GM23338 (cell line): Measurements from ENCODE around the gene GADL1. TPM values are rescaled to one million over a fixed set of nuclear protein-coding genes. Genes with fewer than 3 reads are reported as not detected.

Source experiments
- ATAC-seq: fragments of 200-7000 bp; cut with Tn5 transposase; 3 replicates; pipeline ENCODE4 v1.9.1; 2020
- DNase-seq: peaks from one replicate; pipeline ENCODE4 v3.0.0-alpha.2; 2015; ENCODE audit warnings: low spot score
- H2AFZ ChIP-seq: fragments of 200-600 bp; sonication (generic); 2 replicates; pipeline ENCODE4 v1.8.0; 2016; ENCODE audit warnings: antibody characterized with exemption, mild to moderate bottlenecking, moderate library complexity
- H3F3A ChIP-seq: fragments of 200-600 bp; sonication (generic); replicated peaks from 2 replicates; pipeline ENCODE4 v1.8.0; 2017; ENCODE audit warnings: antibody characterized with exemption, mixed run types, low read depth
- H3K27ac ChIP-seq: fragments of 200-600 bp; sonication (generic); 2 replicates; pipeline ENCODE4 v1.6.1; 2016; ENCODE audit warnings: low read depth
- H3K27me3 ChIP-seq: fragments of 200-600 bp; sonication (generic); 2 replicates; pipeline ENCODE4 v1.8.0; 2016; ENCODE audit warnings: mild to moderate bottlenecking, mixed run types, moderate library complexity; ENCODE audit not compliant: insufficient read depth
- H3K36me3 ChIP-seq: fragments of 200-600 bp; sonication (generic); 2 replicates; pipeline ENCODE4 v1.8.0; 2016; ENCODE audit warnings: mild to moderate bottlenecking; ENCODE audit not compliant: insufficient read depth
- H3K4me1 ChIP-seq: fragments of 200-600 bp; sonication (generic); 2 replicates; pipeline ENCODE4 v1.8.0; 2016; ENCODE audit warnings: mild to moderate bottlenecking, moderate library complexity; ENCODE audit not compliant: insufficient read depth
- H3K4me2 ChIP-seq: fragments of 200-600 bp; sonication (generic); 2 replicates; pipeline ENCODE4 v1.7.1; 2017; ENCODE audit warnings: mixed run types
- H3K4me3 ChIP-seq: fragments of 200-600 bp; sonication (generic); 2 replicates; pipeline ENCODE4 v1.6.1; 2016; ENCODE audit warnings: mixed run types
- H3K79me2 ChIP-seq: fragments of 200-600 bp; sonication (generic); replicated peaks from 2 replicates; pipeline ENCODE4 v1.8.0; 2017; ENCODE audit warnings: mild to moderate bottlenecking; ENCODE audit not compliant: insufficient read depth
- H3K9me2 ChIP-seq: fragments of 200-600 bp; sonication (generic); 2 replicates; pipeline ENCODE4 v1.8.0; 2017; ENCODE audit not compliant: insufficient read depth
- H4K20me1 ChIP-seq: fragments of 200-600 bp; sonication (generic); replicated peaks from 2 replicates; pipeline ENCODE4 v1.8.0; 2017; ENCODE audit warnings: mild to moderate bottlenecking; ENCODE audit not compliant: insufficient read depth
- H3K27ac Mint-ChIP-seq: 2 replicates; pipeline ENCODE4 v1.8.0; 2020; ENCODE audit warnings: inconsistent platforms, mild to moderate bottlenecking, moderate library complexity, mixed read lengths
- H3K27me3 Mint-ChIP-seq: 3 replicates; pipeline ENCODE4 v1.8.0; 2022; ENCODE audit warnings: low read depth, mild to moderate bottlenecking, moderate library complexity, mixed read lengths, inconsistent platforms; ENCODE audit not compliant: insufficient read depth, poor library complexity
- H3K36me3 Mint-ChIP-seq: 3 replicates; pipeline ENCODE4 v1.8.0; 2021; ENCODE audit warnings: low read depth, mild to moderate bottlenecking, inconsistent platforms, moderate library complexity, mixed read lengths
- H3K4me1 Mint-ChIP-seq: 3 replicates; pipeline ENCODE4 v1.8.0; 2020; ENCODE audit warnings: mild to moderate bottlenecking, inconsistent platforms, mixed read lengths
- H3K4me3 Mint-ChIP-seq: 3 replicates; pipeline ENCODE4 v1.8.0; 2021; ENCODE audit warnings: moderate library complexity, mild to moderate bottlenecking, inconsistent platforms, mixed read lengths
- H3K9me3 Mint-ChIP-seq: 3 replicates; pipeline ENCODE4 v1.8.0; 2020; ENCODE audit warnings: moderate library complexity, mild to moderate bottlenecking, inconsistent platforms, mixed read lengths
- CREB1 ChIP-seq: fragments of 250-450 bp; sonication (Bioruptor Pico); IDR thresholded peaks from 2 replicates; pipeline ENCODE4 v1.5.0; 2020; ENCODE audit warnings: low read depth, mild to moderate bottlenecking, moderate library complexity
- ETS1 ChIP-seq: IDR thresholded peaks from 2 replicates; pipeline ENCODE4 v1.6.1; 2016; ENCODE audit warnings: antibody characterized with exemption
- EZH2 ChIP-seq: fragments of 200-600 bp; sonication (generic); IDR thresholded peaks from one replicate; pipeline ENCODE4 v1.8.0; 2017; ENCODE audit warnings: antibody characterized with exemption, mild to moderate bottlenecking, low read depth; ENCODE audit not compliant: unreplicated experiment
- EZH2phosphoT487 ChIP-seq: fragments of 200-600 bp; sonication (generic); IDR thresholded peaks from one replicate; pipeline ENCODE4 v1.8.1; 2018; ENCODE audit warnings: antibody characterized with exemption; ENCODE audit not compliant: unreplicated experiment
- NANOG ChIP-seq: IDR thresholded peaks from 2 replicates; pipeline ENCODE4 v1.6.1; 2016; ENCODE audit warnings: antibody characterized with exemption, borderline replicate concordance
- REST ChIP-seq: IDR thresholded peaks from one replicate; pipeline ENCODE4 v1.6.1; 2018; ENCODE audit warnings: antibody characterized with exemption; ENCODE audit not compliant: unreplicated experiment
- ZNF114 ChIP-seq: fragments of 250-450 bp; sonication (Bioruptor Pico); IDR thresholded peaks from 2 replicates; pipeline ENCODE4 v1.5.0; 2020; ENCODE audit warnings: mild to moderate bottlenecking, moderate library complexity
- ZNF331 ChIP-seq: fragments of 250-450 bp; sonication (Bioruptor Pico); IDR thresholded peaks from 2 replicates; pipeline ENCODE4 v1.5.0; 2020; ENCODE audit warnings: low read depth, mild to moderate bottlenecking, moderate library complexity
- polyA plus RNA-seq: library from polyadenylated mRNA; unstranded; fragments of >200 nt; fragmentation: Nextera tagmentation; extraction: Ambion mirVana; gene quantifications from 2 replicates; pipeline ENCODE4 v1.2.1, GENCODE V29; 2016
- total RNA-seq: library from RNA; depleted of rRNA; stranded (reverse); fragments of >200 nt; shearing (Covaris generic); gene quantifications from 2 replicates; pipeline ENCODE4 v1.2.3, GENCODE V29; 2014

Gene GADL1
- total and polyA plus RNA-seq, 2 experiments from 2014 or later: 0.35 to 0.50 TPM

GRCh38 chr3:30737743-30738499 is 156.5 kb downstream of the GADL1 start:
- no peaks in the 10 kb centered on the region for H3K36me3 ChIP-seq
- no peaks in the 10 kb centered on the region for H3K79me2 ChIP-seq
- no peak overlapping the region for H3K4me3 Mint-ChIP-seq
- H3K9me3 Mint-ChIP-seq: no peaks in the 10 kb centered on the region
- H2AFZ ChIP-seq: no peak overlapping the region
- no peak overlapping the region for H3K4me3 ChIP-seq
- H3K4me1 Mint-ChIP-seq: peaks cover 6% of the 10 kb centered on the region
- DNase-seq (no peak), ATAC-seq (no peak)
- H3K36me3 Mint-ChIP-seq: no peaks in the 10 kb centered on the region
- H3K27ac ChIP-seq: no peak overlapping the region
- H3K4me1 ChIP-seq: peaks cover 4% of the 10 kb centered on the region; the same call in 1 of the 2 replicates
- no peaks in the 10 kb centered on the region for H3F3A ChIP-seq
- TF ChIP-seq NANOG (no peak), ZNF331 (CRISPR knock-in tag) (no peak), ZNF114 (CRISPR knock-in tag) (no peak), CREB1 (CRISPR knock-in tag) (no peak), REST (no peak)
- H3K27ac Mint-ChIP-seq: no peak overlapping the region
- no peaks in the 10 kb centered on the region for H4K20me1 ChIP-seq
- H3K9me2 ChIP-seq: 0 out of 2 replicates have a peak, but pooled peaks cover 3% of the 10 kb centered on the region
- no peak overlapping the region for H3K4me2 ChIP-seq
- H3K27me3 Mint-ChIP-seq: no peaks in the 10 kb centered on the region
- H3K27me3 ChIP-seq: no peaks in the 10 kb centered on the region

GRCh38 chr3:30733696-30734095 is 160.8 kb downstream of the GADL1 start:
- no peak overlapping the region for H3K4me2 ChIP-seq
- no peak for ATAC-seq
- no peaks in the 10 kb centered on the region for H4K20me1 ChIP-seq
- no peak overlapping the region for H2AFZ ChIP-seq
- no peaks in the 10 kb centered on the region for H3K36me3 ChIP-seq
- no peaks in the 10 kb centered on the region for H3K9me2 ChIP-seq
- no peak overlapping the region for H3K27ac ChIP-seq
- no peaks in the 10 kb centered on the region for H3K4me1 ChIP-seq
- H3K4me3 Mint-ChIP-seq: no peak overlapping the region
- no peaks in the 10 kb centered on the region for H3F3A ChIP-seq
- peaks cover 8% of the 10 kb centered on the region; the same call in 2 of the 3 replicates for H3K4me1 Mint-ChIP-seq
- H3K27me3 ChIP-seq: no peaks in the 10 kb centered on the region
- no peak for DNase-seq
- H3K9me3 Mint-ChIP-seq: no peaks in the 10 kb centered on the region
- no peaks in the 10 kb centered on the region for H3K36me3 Mint-ChIP-seq
- no peaks in the 10 kb centered on the region for H3K27me3 Mint-ChIP-seq
- no peaks in the 10 kb centered on the region for H3K79me2 ChIP-seq
- no peak overlapping the region for H3K4me3 ChIP-seq
- no peak overlapping the region for H3K27ac Mint-ChIP-seq
- TF ChIP-seq ZNF114 (CRISPR knock-in tag) (no peak), ZNF331 (CRISPR knock-in tag) (no peak), EZH2phosphoT487 (no peak), CREB1 (CRISPR knock-in tag) (no peak), EZH2 (no peak), REST (no peak), ETS1 (no peak)
